ENCODE data around the gene LYSMD4.
"Not testable (repeated sequence)": the region's sequence is repeated elsewhere in the genome, so short reads cannot be mapped to it uniquely, and the experiment has no call there.

The LYSMD4 gene

DNA sequence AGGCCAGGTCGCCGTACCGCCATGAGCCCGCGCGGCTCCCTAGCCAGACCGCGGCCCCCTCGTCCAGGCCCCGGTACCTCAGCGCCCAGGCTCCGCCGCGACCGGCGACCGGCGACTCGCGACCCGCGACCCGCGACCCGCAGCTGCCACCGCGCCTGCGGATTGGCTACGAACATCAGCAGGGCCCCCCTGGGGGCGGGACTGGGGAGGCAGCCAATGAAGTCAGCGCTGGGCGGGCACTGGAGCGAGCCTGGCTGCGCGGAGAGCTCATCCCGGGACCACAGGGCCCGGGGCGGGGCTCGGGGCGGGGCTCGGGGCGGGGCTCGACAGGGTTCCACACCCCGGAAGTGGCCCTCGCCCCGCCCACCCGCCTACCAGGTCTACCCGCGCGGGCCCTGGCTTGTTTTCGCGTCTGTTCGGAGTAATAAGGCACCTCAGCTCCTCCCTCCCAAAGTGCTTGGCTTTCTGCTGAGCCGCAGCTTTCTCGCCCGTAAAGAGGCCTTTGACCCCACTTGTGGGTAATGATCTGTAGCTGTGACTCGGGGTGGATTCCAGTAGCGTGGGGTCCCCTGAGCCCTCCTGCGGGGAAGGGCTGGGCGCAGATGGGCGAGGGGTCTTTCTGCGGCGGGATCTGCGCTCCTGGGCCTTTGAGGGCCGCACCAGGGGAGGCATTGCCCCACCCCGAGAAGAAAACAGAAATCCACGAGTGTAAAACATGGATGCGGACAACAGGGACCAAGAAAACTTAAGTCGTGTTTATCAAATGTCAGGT, at the start of gene LYSMD4:
TSS of gene LYSMD4 (minus strand) at position 170 of the 772 bp plus-strand sequence. CDS start 1,438 bp downstream, outside the sequence.
- DNase-seq = peak; percentile 98 to 100 (median 99)

DNA sequence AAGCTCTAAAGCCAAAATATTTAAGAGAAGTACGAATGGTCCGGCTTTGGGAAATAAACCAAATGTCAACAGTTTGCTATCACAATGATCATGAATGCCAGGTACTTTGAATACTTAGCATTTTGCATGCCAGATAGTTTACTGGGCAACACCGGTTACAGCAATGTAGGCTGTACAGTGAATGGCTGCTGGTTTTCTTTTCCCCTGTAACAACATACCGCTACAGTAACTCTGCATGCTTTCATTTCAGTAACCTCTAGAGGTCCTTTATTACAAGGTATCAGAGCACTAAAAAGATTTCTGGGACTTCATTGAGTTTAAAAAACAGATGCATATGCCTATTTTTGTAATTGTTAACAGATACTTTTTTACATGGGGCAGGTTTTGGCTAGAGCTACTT, 48.8 kb upstream of the LYSMD4 start:
- not testable (repeated sequence) for DNase-seq

DNA sequence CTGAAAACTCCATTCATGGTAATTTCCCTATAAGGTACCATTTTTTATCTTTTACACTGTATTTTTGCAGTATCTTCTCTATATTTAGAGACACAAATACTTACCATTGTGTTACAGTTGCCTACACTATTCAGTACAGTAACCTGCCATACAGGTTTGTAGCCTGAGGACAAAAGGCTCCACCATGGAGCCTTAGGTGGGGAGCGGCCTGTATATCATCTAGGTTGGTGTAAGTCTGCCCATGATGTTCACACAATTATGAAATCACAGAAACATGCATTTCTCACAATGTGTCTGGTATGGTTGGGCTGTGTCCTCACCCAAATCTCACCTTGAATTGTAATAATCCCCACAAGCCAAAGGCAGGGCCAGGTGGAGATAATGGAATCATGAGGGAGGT, 43.9 kb upstream of the LYSMD4 start:
- no peak for DNase-seq

DNA sequence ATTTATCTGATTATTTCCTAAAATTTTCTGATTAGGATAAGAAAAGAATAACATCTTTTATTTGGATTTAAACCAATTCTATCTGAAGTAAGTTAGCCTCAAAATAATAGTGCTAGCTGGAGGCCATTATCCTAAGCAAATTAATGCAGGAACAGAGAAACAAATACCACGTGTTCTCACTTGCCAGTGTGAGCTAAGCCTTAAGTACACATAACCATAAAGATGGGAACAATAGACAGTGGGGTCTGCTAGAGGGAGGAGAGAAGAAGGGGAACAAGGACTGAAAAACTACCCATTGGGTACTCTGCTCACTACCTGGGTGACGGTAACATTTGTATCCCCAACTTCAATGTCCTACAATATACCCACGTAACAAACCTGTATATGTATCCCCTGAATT, 31.3 kb upstream of the LYSMD4 start:
- DNase-seq = no peak

DNA sequence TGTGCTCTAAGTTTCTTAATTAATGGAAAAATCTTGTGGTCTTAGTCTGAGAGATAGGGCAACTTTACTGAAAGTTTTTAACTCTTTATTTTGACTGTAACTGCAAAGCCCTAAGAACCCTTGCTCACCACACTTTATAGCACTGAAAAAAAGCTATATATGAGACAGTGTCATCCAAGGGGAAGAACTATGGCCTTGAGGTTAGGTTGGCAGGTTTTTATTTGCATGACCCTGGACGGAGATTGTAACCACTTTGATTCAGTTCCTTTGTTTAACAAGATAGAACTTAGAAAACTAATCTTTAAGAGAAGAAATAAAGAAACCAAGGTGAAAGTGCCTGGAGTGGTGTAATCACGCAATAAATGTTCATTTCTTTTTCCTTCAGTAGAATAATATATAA, 30.6 kb upstream of the LYSMD4 start:
- no peak for DNase-seq

DNA sequence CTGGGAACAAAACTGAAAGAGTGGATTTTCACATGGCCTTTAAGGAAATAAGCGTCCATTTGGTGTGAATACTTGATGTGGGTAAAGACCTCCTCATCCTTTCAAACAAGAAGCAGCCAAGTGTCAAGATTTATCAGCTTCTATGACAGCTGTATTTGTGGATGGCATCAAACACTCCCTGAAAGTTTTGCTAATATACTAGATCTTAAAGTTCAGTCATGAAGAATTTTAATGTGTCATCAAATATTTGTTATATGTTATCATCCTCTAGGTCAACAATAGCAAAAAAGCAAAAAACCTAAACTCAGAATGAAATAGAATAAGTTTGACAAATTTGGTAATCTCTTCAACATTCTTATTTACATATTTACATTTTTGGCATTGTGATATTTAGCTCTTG, 29.1 kb upstream of the LYSMD4 start:
- no peak for DNase-seq

DNA sequence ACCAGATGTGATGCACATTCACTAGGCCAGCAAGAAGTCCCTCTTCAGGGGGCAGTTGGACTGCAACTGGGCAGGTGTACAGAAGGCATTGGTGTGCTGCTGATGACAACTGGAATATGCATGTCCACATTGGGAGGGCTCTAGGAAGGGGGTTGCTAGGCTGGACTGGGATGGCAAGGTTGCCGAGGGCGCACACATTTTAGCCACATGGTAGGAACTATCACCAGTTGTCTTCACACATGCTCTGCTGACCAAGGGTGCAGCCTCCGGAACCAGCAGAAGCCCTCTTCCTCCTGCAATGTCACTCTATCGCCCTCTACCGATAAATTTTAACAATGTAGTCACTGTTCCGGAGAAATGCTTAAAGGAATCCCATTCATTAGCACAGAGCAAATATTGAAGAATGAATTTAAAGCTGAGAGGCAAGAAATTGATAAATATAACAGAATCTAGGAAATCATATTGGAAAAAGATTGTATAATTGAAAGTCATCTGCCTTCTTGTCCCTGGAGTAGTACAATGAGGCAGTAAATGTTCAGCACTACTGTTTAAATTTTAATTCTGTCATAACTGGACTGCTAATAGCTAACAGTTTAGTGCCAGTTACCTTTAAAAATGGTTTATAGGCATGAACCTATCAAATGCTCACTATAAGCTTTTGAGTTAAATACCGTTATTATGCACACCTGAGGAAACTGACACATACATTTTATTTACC, 22.6 kb upstream of the LYSMD4 start:
- peak; percentile 82 to 87 (median 85) for DNase-seq

DNA sequence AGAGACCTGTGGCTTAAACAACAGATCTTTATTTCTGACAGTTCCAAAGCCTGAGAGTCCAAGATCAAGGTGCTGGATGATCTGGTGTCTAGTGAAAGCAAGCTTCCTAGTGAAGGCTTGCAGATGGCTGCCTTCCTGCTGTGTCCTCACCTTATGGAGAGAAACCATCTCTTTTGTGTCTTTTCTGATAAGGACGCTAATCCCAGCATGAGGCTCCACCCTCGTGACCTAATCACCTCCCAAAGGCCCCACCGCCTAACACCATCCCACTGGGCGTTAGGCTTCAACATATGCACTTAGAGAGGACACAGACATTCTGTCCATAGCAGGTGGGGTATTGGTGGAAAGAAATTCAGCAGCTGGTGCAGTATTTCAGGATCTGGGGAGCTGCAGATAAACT, 19.8 kb upstream of the LYSMD4 start:
- no peak for DNase-seq

DNA sequence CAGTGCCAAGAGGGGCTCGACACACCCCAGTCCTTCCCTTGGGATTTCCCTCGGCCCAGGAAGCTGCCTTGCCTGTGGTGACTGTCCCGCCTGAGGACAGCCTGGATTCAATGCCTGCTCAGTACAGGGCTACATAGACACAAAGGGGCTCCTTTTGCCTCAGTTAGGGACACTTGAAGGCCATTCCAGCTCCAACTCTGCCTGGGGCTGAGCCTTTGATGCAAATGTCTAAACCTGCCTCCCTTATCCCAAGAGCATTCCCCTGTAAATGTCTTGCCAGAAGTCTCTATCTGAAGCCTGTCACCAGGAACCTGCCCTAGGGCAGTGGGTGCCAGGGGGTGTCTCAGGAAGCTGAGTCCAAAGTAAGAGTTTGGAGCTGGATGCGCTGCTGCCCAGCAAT, 19.3 kb upstream of the LYSMD4 start:
- no peak for DNase-seq

DNA sequence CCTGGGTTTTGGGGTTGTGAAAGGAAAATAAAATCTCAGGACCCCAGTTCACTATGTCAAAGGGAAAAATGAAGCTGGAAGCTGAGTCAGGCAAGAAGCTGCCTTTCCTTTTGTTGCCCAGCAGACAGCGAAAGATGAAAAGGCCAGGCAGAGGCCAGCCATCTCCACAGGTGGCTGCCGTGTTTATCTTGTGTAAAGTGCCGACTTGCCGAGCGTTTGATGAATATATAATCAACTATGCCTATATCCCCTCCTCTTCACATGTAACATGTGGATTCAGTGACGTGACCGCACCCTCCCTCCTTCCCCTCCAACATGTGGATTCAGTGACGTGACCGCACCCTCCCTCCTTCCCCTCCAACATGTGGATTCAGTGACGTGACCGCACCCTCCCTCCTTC, 17.1 kb upstream of the LYSMD4 start:
- not testable (repeated sequence) for DNase-seq

DNA sequence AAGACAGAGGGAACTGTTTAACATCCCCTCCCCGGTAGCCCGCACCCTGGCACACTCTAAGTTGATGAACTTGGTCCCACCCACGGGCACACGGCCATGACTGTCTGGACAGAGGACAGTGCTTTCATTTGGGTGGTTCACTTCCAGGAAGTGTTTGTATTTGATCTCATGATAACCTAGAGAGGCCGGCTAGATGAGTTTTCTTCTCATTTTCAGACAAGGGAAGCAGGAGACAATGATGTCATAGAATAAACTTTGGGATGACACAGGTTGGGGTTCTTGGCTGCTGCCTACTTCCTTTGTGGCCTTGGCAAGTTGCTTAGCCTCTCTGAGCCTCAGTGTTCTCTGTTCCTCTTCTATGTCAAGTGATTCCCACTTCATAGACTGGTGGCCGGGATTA, 16.1 kb upstream of the LYSMD4 start:
- DNase-seq = peak; percentile 72 to 83 (median 82)

DNA sequence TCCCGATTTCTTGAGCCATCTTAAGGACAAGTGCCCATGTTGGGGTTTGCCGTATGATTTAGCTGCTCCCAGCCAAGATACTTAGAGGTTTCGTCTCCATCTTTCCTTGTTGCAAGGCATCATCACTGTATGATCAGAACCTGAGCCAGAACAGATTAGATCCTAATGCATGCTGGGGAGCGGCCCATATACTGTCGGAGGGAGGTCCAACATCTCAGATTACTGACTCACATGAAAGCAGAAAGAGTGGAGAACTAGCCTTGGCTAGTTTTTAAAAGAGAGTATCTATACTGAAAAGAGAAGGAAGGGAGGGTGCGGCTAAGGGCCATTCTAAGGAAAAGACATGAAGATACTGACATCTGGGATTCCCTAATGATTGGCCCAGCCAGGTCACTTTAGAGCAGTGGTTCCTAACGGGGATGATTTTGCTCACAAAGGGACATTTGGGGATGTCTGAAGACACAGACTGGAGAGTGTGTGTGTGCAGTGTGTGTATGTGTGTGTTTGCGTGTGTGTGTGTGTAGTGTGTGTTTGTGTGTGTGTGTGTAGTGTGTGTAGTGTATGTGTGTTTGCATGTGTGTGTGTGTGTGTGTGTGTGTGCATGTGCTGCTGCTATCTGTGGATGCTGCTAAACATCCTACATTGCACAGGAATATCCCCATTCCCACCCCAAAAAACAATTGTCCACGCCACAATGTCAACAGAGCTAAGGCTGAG, 12.3 kb upstream of the LYSMD4 start:
- DNase-seq = no peak

DNA sequence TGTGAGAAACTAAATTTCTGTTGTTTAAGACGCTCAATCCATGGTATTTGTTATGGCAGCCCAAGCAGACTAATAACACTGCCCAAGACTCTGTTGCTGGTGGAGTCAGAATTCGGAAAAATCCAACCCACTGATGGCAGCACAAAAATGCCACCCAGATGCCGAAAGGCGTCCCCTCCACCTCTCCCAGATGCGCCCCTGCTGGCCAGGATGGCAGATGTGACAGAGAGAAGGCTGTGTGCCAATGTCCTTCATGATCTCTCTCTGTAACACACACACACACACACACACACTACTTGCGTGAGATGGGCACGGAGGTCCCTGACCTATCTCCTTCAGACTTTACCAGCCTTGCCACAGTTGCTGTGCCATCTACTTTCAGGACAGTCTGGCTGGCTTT, 10.9 kb upstream of the LYSMD4 start:
- no peak for DNase-seq

DNA sequence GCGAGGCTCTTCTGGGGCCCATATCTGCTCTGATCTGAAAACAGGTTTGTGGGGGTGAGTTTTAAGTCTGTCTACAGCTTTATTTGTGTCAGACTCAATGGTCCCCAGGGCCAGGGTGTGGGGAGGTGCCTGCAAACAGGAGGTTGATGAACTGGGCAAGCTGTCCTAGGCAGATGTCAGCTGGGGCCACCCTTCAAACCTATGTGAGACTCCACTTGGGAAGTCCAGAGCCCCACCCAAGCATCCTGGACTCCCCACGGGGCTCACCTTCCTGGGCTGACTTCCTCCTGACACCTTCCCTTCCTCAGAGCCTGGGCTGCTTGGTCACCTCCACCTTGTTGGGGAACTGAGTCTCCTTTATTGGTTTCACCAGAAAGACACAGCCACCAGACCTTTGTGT, 8.6 kb upstream of the LYSMD4 start:
- DNase-seq = no peak

DNA sequence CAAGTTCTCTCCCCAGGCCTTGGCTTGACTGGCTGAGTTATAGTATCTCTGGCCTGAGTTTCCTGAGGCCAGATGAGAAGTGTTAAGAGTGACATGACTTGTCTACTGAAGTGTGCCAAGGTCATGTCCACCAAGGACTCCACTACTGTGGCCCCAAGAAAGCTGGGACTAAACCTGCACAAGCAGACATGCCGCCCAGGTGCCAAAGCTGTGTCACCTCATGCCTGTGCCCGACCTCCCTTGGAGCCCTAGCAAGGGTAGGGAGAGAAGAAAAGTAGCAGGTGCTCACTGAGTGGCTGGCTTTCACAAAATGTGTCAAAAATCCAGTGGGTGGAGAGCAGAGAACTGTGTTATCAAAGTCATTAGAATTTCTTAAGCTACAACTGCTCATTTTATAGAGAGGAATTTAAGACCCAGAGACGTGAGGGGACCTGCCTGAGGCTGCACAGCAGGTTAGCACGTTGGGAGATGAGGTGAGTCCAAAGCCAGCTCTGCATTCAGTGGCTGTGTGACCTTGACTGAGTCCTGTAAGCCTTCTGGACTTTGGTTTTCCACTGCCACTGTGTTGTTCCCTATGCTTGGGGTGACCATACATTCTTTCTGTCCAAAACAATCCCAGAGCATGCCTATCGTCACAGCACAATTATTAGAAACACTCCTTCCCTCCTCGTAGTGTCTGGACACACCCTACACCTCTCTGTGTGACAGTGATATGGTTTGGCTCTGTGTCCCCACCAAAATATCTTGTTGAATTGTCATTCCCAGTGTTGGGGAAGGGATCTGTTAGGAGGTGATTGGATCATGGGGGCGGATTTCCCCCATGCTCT, 5.0 kb upstream of the LYSMD4 start:
- DNase-seq = no peak

DNA sequence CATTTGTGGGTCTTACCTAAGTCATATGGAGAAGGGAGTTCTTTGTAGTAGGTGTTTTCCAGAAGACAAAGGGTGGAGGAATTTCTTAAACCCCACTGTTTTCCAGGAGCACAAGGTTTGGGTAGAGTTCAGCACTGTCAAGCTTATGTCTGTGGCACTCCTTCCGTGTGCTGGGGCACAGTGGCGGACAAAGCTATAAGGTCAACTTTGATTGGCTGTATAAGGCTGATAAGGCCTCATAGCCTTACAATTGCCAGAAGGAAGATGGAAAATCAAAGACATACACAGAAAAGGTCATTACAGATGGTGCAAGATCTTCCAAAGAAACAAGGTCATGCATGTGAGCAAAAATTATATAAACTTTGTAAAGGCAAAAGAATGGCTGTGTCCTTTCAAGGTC, 3.5 kb upstream of the LYSMD4 start:
- DNase-seq = no peak

DNA sequence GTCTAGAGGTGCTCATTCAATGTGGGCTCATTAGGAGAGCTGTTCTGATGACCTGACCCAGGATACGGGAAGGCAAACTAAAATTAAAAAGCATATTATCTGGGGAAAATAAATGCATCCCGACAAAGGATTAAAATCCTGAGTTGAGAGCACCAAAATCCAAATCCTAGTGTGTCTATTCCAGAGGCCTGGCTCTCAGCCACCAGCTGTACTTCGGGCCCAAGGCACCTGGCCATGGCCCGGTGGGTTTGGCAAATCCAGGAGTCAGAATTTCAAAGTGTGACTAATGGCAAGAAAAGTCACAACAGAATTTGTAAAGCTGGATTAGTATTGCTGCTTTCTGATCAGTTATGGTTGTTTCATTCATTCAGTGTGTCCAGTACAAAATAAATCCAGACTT, 2.6 kb upstream of the LYSMD4 start:
- DNase-seq = no peak

DNA sequence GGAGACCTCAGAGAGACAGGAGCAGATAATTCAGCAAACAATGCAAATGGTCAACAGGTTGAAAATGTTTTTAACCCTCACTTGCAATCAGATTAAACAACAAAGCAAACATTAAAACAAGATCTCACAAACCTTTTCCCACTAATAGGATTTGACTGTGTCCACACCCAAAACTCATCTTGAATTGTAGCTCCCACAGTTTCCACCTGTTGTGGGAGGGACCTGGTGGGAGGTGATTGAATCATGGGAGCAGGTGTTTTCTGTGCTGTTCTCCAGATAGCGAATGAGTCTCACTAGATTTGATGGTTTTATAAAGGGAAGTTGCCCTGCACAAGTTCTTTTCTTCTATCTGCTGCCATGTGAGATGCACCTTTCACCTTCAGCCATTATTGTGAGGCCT, 1.3 kb upstream of the LYSMD4 start:
- DNase-seq = no peak

DNA sequence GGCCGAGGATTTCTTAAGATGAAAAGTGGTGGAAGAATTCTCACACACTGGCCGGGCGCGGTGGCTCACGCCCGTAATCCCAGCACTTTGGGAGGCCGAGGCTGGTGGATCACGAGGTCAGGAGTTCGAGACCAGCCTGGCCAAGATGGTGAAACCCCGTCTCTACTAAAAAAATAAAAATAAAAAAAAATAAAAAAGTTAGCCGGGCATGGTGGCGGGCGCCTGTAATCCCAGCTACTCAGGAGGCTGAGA, 729 bp upstream of the LYSMD4 start:
- not testable (repeated sequence) for DNase-seq

DNA sequence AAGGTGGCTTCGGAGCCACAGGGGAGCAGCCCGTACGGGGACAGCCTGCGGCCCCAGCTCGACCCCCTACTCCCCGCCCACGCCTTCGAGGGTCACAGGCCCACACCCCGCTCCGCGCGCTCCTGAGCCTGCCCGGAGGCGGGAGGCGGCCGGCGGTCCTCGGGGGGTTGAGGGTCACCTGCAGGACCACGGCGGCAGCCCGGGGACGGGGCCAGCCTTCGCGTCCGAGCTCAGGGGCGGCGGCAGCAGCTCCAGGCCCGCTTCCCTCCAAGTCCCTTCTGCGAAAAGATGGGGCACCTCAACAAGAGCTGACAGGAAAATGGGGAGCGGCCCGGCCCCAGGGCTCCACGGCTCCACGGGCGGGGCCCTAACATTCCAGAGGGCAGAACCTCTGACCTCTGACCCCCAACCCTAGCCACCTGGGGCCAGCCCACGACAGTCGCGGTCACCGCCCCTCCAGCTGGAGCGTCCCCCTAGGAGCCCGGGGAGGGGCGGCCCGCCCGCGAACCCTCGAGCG, 428 bp downstream of the LYSMD4 start:
- DNase-seq = peak in 2 of 3 donors; percentile 43 to 70

DNA sequence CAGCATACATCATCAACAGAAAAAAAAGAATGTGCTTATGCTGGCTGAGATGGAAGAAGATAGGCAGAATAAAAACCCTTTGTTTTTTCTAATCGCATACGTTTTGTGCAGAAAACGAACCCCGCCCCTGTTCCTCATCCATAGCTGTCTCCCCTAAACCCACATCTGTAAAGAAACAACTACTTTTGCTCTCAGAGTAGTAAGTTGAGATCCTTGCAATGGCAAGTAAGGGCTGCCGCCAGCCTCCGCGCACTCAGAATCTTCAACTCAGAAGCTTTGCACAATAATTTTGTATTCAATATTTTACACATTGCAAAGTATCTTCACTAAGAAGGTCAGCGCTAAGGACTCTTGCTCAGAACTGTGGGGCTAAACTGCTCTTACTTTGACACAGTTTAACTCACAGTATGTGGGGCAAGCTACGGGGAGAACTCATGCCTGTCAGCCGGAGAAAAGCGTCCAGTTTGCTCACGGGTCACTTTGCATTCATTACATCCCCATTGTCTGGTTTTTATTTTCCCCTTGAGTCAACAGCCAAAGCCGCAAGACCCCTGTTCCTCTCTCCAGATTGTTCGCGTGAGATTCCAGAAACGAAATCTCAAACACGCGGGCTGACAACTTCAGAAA, 1.0 kb downstream of the LYSMD4 start:
- DNase-seq = peak in 2 of 3 donors; percentile 66 to 72

DNA sequence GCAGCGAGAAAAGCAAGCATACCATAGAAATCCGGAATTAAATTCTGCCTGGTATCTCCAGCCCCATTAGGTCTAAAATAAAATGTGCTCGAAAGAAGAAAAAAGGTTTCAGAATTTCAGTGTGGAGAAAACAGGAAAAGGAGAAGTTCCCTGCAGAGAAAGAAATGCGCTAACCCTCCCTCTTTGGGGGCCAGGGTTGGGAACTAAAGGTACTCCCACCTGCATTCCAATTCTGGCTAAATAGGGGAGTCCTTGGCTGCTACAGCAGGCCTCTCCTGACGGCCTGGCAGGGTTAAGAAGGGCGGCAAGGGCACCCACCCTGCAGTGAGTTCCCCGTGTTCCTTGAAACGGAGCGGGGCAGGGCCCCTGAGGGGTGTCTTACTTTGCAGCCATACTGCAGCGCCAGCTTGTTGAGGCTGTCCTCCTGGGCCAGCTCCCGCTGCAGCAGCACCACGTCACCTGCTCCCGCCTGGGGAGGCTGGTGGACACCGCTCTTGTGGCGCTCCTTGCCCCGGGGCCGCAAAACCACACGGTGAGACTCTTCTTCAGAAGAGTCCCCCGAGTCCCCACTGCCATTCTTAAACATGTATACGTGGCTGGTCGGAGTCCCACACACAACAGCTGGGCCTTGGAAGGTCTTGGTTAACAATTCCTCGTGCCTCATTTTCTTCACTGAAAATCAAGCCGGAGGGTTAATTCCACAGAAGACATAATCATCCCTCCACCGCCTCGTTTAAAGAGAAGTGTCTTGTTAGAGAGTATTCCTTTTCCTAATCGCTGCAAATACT, 1.7 kb downstream of the LYSMD4 start:
- no peak for DNase-seq
